ENCODE results near the gene SGCA. TPM values are rescaled to one million over a fixed set of nuclear protein-coding genes. Genes with fewer than 3 reads are reported as not detected.

SGCA gene
- total RNA-seq, 2 experiments from 2014 or later = 0.30 TPM; not detected in 1

- no peaks in the 10 kb centered on the region for H3K36me3 Mint-ChIP-seq (ENCODE audit: low read depth)
- DNase-seq = no peak
These were observed 18.3 kb downstream of the SGCA start for GRCh38 chr17:50184064-50184463.

GRCh38 chr17:50184611-50185398 is 19.0 kb downstream of the SGCA start:
- no peaks in the 10 kb centered on the region for H3K9me3 Mint-ChIP-seq
- peaks cover 19% of the 10 kb centered on the region for H3K4me1 Mint-ChIP-seq
- H3K27ac Mint-ChIP-seq = no peak overlapping the region
- POLR2A ChIA-PET = no interaction called here
- DNase-seq = no peak
- no peak overlapping the region for H3K4me3 Mint-ChIP-seq
- H3K27me3 Mint-ChIP-seq = peaks cover 11% of the 10 kb centered on the region
- no peaks in the 10 kb centered on the region for H3K36me3 Mint-ChIP-seq (ENCODE audit: low read depth)
- CTCF ChIA-PET = no interaction called here

More at GRCh38 chr17:50184064-50184463, 18.3 kb downstream of the SGCA start:
- Mint-ChIP-seq H3K4me3 (peak overlapping the region; percentile 48), H3K9me3 (no peaks in the 10 kb centered on the region), H3K27ac (no peak overlapping the region), H3K27me3 (peaks cover 10% of the 10 kb centered on the region), H3K4me1 (peaks cover 20% of the 10 kb centered on the region)
- CTCF ChIA-PET = no interaction called here
- POLR2A ChIA-PET = no interaction called here

- Mint-ChIP-seq H3K36me3 (ENCODE audit: low read depth) (no peaks in the 10 kb centered on the region), H3K4me1 (peaks cover 19% of the 10 kb centered on the region), H3K4me3 (no peak overlapping the region), H3K9me3 (no peaks in the 10 kb centered on the region), H3K27ac (no peak overlapping the region), H3K27me3 (peaks cover 8% of the 10 kb centered on the region)
- CTCF ChIA-PET = no interaction called here
- DNase-seq = no peak
- POLR2A ChIA-PET = no interaction called here
These were observed 20.0 kb downstream of the SGCA start for GRCh38 chr17:50185631-50186471.

GRCh38 chr17:50186661-50187393 is 21.0 kb downstream of the SGCA start:
- Mint-ChIP-seq H3K36me3 (ENCODE audit: low read depth) (no peaks in the 10 kb centered on the region), H3K27ac (no peak overlapping the region), H3K9me3 (no peaks in the 10 kb centered on the region), H3K27me3 (peaks cover 4% of the 10 kb centered on the region), H3K4me3 (no peak overlapping the region), H3K4me1 (peaks cover 18% of the 10 kb centered on the region)
- CTCF ChIA-PET = no interaction called here
- POLR2A ChIA-PET = no interaction called here
- DNase-seq = no peak

- Mint-ChIP-seq H3K9me3 (no peaks in the 10 kb centered on the region), H3K27me3 (peaks cover 1% of the 10 kb centered on the region), H3K4me3 (no peak overlapping the region), H3K4me1 (peaks cover 16% of the 10 kb centered on the region), H3K27ac (no peak overlapping the region), H3K36me3 (ENCODE audit: low read depth) (no peaks in the 10 kb centered on the region)
- POLR2A ChIA-PET = no interaction called here
- CTCF ChIA-PET = no interaction called here
- DNase-seq = no peak
These were observed 21.6 kb downstream of the SGCA start for GRCh38 chr17:50187394-50187725.

- Mint-ChIP-seq H3K27ac (no peak overlapping the region), H3K36me3 (ENCODE audit: low read depth) (no peaks in the 10 kb centered on the region), H3K27me3 (peaks cover 1% of the 10 kb centered on the region), H3K9me3 (no peaks in the 10 kb centered on the region), H3K4me1 (peaks cover 11% of the 10 kb centered on the region), H3K4me3 (no peak overlapping the region)
- DNase-seq = no peak
- CTCF ChIA-PET = no interaction called here
- POLR2A ChIA-PET = no interaction called here
These were observed 22.1 kb downstream of the SGCA start for GRCh38 chr17:50187751-50188530.

- POLR2A ChIA-PET = no interaction called here
- Mint-ChIP-seq H3K4me3 (no peak overlapping the region), H3K27me3 (peaks cover 1% of the 10 kb centered on the region), H3K9me3 (no peaks in the 10 kb centered on the region), H3K27ac (no peak overlapping the region), H3K36me3 (ENCODE audit: low read depth) (no peaks in the 10 kb centered on the region), H3K4me1 (peaks cover 7% of the 10 kb centered on the region)
- no peak for DNase-seq
- CTCF ChIA-PET = no interaction called here
These were observed 22.7 kb downstream of the SGCA start for GRCh38 chr17:50188531-50188920.

GRCh38 chr17:50188921-50189549 is 23.2 kb downstream of the SGCA start:
- no peaks in the 10 kb centered on the region for H3K9me3 Mint-ChIP-seq
- H3K27ac Mint-ChIP-seq = no peak overlapping the region
- ChIA-PET CTCF (no interaction called here), POLR2A (no interaction called here)
- H3K4me1 Mint-ChIP-seq = peaks cover 2% of the 10 kb centered on the region
- no peak for DNase-seq
- H3K27me3 Mint-ChIP-seq = peaks cover 1% of the 10 kb centered on the region
- H3K4me3 Mint-ChIP-seq = no peak overlapping the region
- no peaks in the 10 kb centered on the region for H3K36me3 Mint-ChIP-seq (ENCODE audit: low read depth)

GRCh38 chr17:50189550-50190292 is 23.9 kb downstream of the SGCA start:
- POLR2A ChIA-PET = no interaction called here
- no peak overlapping the region for H3K4me3 Mint-ChIP-seq

GRCh38 chr17:50190293-50190602 is 24.4 kb downstream of the SGCA start:
- H3K9me3 Mint-ChIP-seq = no peaks in the 10 kb centered on the region
- H3K27ac Mint-ChIP-seq = no peak overlapping the region
- no peaks in the 10 kb centered on the region for H3K36me3 Mint-ChIP-seq (ENCODE audit: low read depth)
- POLR2A ChIA-PET = no interaction called here
- no peak for DNase-seq
- no peaks in the 10 kb centered on the region for H3K4me1 Mint-ChIP-seq
- H3K4me3 Mint-ChIP-seq = no peak overlapping the region
- peaks cover 1% of the 10 kb centered on the region for H3K27me3 Mint-ChIP-seq
- CTCF ChIA-PET = interaction anchor here (0.7 kb wide), 1 partner anchor 38 kb away, joined by 3 read pairs; no protein-coding TSS in a partner anchor

More at GRCh38 chr17:50189550-50190292, 23.9 kb downstream of the SGCA start:
- no peak overlapping the region for H3K27ac Mint-ChIP-seq
- H3K9me3 Mint-ChIP-seq = no peaks in the 10 kb centered on the region
- CTCF ChIA-PET = no interaction called here
- H3K36me3 Mint-ChIP-seq (ENCODE audit: low read depth) = no peaks in the 10 kb centered on the region
- no peak for DNase-seq
- peaks cover 1% of the 10 kb centered on the region for H3K27me3 Mint-ChIP-seq
- no peaks in the 10 kb centered on the region for H3K4me1 Mint-ChIP-seq

GRCh38 chr17:50190603-50191358 is 25.0 kb downstream of the SGCA start:
- peaks cover 1% of the 10 kb centered on the region for H3K27me3 Mint-ChIP-seq
- H3K9me3 Mint-ChIP-seq = no peaks in the 10 kb centered on the region
- H3K4me1 Mint-ChIP-seq = no peaks in the 10 kb centered on the region
- ChIA-PET CTCF (interaction anchor here (0.7 kb wide), 1 partner anchor 39 kb away, joined by 3 read pairs; no protein-coding TSS in a partner anchor), POLR2A (no interaction called here)
- H3K27ac Mint-ChIP-seq = no peak overlapping the region
- H3K4me3 Mint-ChIP-seq = no peak overlapping the region
- no peak for DNase-seq
- no peaks in the 10 kb centered on the region for H3K36me3 Mint-ChIP-seq (ENCODE audit: low read depth)
